HG03521 (cell line): Measurements from ENCODE around the gene HS6ST2.

ENCODE experiments used
- ATAC-seq: cut with Tn5 transposase; IDR thresholded peaks from one replicate; pipeline ENCODE4 v1.9.1; 2021; ENCODE audit warnings: mild to moderate bottlenecking, moderate library complexity; ENCODE audit not compliant: unreplicated experiment

HS6ST2 gene

DNA sequence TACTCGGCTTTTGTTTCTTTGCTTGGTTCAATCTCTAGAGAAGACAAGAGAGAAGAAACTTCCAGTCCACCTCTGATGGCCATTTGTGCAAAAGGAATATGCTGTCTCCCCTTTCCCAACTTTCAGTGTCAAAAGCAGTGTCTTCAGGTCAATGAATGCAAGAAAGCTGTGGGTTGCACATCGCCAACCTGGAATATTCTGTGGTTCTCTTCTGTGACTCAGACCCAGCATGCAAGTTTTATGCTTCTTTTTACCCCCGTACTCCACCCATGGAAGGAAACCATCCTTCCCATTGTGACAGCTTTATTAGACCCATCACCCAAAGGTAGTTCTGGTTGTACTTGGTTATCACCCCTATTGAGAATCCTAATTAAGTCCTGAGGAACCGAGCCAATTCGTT, 334.0 kb downstream of the HS6ST2 start:
- no peak for ATAC-seq

- ATAC-seq: no peak
Observed at GRCh38 chrX:132623942-132624341, 334.5 kb downstream of the HS6ST2 start.

DNA sequence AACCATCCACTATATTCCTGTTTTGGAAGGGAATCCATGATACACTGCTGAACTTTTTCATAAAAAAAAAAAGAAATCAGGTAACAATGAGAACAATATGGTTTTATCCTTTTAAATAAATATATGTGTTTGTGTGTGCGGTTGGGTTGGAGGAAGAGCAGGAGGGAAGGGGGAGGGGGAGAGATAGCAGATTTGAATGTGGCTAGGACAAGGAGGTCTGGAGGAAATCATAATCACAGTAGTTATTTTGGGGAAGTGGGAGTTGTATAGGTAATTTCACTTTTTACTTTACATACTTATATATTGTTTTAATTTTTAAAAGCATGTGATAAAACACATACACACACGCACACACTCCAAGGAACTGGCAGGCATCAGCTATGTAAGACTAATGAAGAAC, 335.1 kb downstream of the HS6ST2 start:
- ATAC-seq: no peak

GRCh38 chrX:132622130-132622529, 336.3 kb downstream of the HS6ST2 start:
- no peak for ATAC-seq

DNA sequence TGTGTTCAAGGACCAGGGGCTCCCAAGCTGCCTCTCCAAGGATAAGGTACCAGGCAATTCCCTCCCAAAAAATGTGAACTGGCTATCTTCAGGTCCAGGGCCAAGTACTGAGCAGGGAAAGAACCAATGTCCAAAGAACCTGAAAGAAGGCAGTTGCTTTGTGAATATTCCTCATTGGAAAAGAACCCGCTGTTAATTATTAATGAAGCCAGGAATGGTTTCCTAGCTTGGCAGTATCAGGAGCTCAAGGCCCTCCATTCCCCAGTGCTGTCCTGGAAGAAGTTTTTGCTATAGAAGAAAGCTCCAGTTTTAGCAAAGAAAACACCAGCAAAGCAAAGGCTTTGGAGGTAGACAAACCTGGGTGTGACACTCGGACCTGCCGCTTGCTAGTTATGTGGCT, 339.6 kb downstream of the HS6ST2 start:
- no peak for ATAC-seq

DNA sequence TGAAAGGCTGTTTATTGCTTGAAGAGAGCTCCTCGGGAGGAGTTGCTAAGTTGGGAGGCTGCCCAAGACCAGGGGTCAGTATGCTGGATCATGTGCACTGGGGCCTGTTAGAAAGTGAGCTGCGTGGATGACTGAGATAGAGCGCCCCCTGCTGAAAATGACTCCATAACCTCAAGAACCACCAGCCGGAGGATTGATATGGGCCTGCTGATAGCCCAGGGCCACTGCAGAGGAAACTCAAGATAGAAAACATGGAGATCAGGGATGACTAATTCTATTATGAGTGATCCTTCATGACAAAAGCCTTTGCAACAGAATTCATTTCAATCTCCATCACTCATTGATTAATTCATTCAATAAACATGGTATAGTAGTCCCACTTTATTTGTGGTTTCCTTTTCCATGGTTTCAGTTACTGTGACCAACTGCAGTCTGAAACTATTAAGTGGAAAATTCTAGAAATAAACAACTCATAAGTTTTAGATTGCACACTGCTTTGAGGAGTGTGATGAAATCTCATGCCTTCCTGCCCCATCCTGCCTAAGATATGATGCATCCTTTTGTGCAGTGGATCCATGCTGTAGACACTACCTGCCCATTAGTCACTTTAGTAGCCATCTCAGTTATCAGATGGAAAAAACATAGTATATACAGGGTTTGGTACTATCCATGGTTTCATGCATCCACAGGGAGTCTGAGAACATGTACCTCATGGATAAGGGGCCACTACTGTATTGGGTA, 342.9 kb downstream of the HS6ST2 start:
- no peak for ATAC-seq

- no peak for ATAC-seq
Observed at GRCh38 chrX:132614297-132614696, 344.1 kb downstream of the HS6ST2 start.

GRCh38 chrX:132613801-132614200, 344.6 kb downstream of the HS6ST2 start:
- ATAC-seq: no peak

- no peak for ATAC-seq
Observed at GRCh38 chrX:132612821-132613564, 345.4 kb downstream of the HS6ST2 start.

DNA sequence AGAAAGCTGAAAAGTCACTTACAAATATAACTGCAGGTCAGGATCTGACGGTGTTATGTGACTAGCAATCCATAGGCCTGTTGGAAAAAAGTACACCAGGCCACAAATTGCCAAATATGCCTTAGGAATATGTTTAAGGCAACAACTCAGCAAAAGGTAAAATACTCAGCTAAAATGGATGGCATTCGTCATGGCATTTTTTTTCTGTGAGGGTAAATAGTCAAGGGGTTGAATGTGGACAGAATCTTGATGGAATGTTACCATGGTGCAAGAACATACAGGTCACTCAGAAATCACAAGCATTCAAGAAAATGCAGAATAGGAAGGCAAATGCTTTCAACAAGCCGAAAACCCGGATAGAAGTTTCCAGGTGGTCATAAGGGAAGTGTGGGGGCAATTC, 347.9 kb downstream of the HS6ST2 start:
- ATAC-seq: no peak

GRCh38 chrX:132609362-132609848, 349.0 kb downstream of the HS6ST2 start:
- ATAC-seq: no peak

DNA sequence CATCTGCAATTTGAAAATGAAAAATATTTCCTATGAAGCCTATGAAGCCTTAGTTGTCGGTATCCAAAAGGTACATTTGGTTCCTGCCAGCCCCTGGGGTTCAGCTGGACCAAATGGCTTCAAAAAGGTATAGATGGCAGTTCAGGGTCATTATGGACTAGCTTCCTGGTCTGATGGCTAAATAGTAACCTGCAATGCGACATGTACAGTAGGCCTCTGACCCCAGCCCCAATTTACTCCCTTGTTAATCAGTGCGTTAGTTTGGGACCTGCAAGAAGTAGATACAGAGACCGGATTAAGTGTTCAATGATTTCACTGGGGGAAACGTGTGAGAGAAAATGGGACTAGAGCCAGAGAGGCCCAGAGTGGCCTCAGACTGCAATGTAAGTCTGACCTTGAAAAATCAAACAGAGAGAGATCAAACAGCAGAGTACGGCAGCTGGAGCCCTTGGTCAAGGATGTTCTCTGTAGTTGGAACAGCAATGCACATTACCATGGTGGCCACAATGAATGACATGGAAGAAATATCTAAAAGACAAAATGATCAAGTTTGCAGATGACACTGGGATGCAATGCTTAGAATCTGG, 354.6 kb downstream of the HS6ST2 start:
- ATAC-seq: no peak

DNA sequence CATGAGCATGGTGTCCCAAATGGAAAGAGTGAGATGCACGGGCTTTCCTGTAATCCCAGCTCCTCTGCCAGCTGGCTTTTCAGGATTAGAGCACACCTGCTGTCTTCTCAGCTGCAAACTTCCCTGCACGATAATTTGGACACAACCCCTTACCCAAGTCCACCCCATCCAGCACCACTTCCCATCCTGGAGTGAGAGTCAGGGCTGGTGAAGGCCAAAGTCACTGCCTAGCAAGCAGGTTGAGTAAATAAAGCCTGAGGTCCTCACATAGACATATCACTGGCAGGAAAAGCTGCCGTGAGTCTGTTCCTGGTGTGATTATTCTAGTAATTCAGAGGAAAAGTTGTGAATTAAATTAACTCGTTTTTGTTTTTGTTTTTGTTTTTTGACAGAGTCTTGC, 355.7 kb downstream of the HS6ST2 start:
- no peak for ATAC-seq

- no peak for ATAC-seq
Observed at GRCh38 chrX:132594999-132595398, 363.4 kb downstream of the HS6ST2 start.

GRCh38 chrX:132594129-132594528, 364.3 kb downstream of the HS6ST2 start:
- no peak for ATAC-seq

DNA sequence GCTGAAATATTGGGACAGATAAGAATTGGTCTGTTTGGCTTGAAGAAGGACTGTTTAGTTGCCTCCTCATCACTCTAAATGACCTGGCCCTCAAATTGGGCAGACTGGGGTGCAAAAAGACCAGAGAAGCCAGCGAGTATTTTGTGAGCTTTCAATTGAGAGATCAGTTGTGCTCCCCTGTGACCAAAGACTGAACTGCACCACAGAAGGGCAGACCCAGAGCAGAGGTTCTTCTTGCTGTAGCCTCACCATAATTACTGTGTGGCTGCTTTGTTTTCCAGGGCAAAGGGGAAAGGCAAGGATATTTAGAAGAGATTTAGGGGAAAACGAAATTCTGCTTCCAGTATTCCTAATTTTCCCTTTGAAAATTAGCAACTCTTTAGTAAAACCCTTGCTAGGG, 365.5 kb downstream of the HS6ST2 start:
- ATAC-seq: no peak

DNA sequence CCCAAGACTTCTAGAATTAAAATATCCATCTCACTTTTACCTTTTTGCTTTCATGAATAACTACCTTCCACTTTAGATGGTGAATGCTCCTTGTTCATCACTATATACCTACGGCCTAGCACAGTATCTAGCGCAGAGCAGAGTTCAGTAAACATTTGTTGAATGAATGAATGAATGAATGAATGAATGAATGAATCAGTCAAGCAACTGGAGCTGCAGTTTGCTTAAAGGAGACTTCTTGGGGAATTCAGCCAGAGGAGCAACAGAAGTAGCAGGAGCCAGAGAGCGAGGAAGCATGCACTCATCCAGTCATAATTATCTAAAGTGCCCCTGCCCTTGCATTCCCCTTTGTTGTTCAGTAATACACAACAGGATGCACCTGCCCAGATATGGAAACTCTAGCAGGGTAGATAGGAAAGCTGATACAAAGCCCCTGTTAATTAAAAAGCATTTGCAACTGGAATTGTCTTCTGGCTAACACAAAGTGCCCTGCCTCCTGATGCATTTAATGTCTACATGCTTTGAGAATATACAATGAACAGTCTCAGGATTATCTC, 366.6 kb downstream of the HS6ST2 start:
- ATAC-seq: no peak

- ATAC-seq: no peak
Observed at GRCh38 chrX:132590350-132591026, 367.9 kb downstream of the HS6ST2 start.

DNA sequence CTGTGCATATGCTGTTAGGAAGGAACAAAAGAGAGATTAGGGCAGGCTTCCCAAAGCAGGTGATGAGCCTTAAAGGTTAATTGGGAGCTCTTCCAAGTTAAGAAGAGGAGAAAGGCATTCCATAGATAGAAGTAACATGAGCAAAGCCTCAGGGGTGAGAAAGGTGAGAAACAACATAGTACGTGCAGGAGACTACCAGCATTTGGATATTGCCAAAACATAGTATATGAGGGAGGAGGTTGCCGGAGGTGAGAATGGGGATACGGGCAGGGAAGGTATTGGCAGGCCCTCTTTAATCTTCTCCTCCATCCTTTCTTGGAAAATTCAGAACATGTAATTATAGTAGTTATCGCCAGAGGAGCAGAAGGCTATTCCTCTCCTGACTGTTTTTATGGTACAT, 373.5 kb downstream of the HS6ST2 start:
- no peak for ATAC-seq

DNA sequence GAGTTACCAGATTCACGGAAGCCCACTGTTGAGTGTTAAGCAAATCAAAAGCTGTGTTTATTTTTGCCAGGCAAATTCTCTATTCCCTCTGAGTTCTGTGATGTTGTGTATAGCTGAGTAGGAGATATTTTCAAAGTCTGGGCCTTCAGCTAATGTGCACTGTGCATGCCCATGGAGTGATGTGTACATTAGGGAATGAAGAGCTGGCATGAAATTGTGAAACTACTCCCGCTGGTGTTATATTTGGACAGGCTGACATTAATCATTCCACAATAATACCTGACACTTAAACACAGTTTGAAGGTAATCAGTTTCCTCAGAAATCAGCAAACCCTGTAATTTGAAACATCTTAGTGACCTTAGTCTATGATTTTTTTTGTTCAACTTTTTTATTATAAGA, 381.5 kb downstream of the HS6ST2 start:
- ATAC-seq: no peak
